Left ventricle myocardium inferior (tissue), 1 donor: Measurements from ENCODE around the gene RGL1. TPM values are rescaled to one million over a fixed set of nuclear protein-coding genes. Genes with fewer than 3 reads are reported as not detected.

Experiments used
- DNase-seq: peaks from one replicate; pipeline ENCODE4 v3.0.0-alpha.2; 2020
- H3K27ac ChIP-seq: fragments of 200-600 bp; replicated peaks from 2 replicates; pipeline ENCODE4 v1.8.0; 2021
- H3K27me3 ChIP-seq: fragments of 200-600 bp; 2 replicates; pipeline ENCODE4 v1.8.0; 2021; ENCODE audit warnings: low read depth
- H3K36me3 ChIP-seq: fragments of 200-600 bp; 2 replicates; pipeline ENCODE4 v1.8.0; 2021
- H3K4me1 ChIP-seq: fragments of 200-600 bp; 2 replicates; pipeline ENCODE4 v1.8.0; 2021
- H3K4me3 ChIP-seq: fragments of 200-600 bp; 2 replicates; pipeline ENCODE4 v1.8.0; 2021; ENCODE audit warnings: mild to moderate bottlenecking, moderate library complexity
- H3K9me3 ChIP-seq: fragments of 200-600 bp; replicated peaks from 2 replicates; pipeline ENCODE4 v1.8.0; 2021
- CTCF ChIP-seq: fragments of 200-600 bp; IDR thresholded peaks from 2 replicates; pipeline ENCODE4 v1.8.0; 2021; ENCODE audit warnings: antibody characterized with exemption, mild to moderate bottlenecking, borderline replicate concordance
- intact Hi-C: fragments of 100-400 bp; cut with micrococcal nuclease; formaldehyde crosslinking; loops from one replicate; pipeline ENCODE4 v1.11.0; 2022
- total RNA-seq: library from RNA; stranded (reverse); fragmentation: NEBNext Ultra II Directional; extraction: Animal tissue kit (Norgen Biotek cat#: 25700); gene quantifications from one replicate; pipeline ENCODE4 v1.2.1, GENCODE V29; 2021
- donor health status: DM: no; HTN: yes; CAD: no; lungs with severe emphysema.

Gene RGL1
- total RNA-seq, 1 donor from 2014 or later = 19.4 TPM

GRCh38 chr1:183817576-183818288, 12.8 kb downstream of the RGL1 start:
- Histone ChIP-seq H3K27ac (peak overlapping the region; percentile 60), H3K4me1 (peaks cover 80% of the 10 kb centered on the region), H3K4me3 (peak overlapping the region; percentile 15), H3K36me3 (no peaks in the 10 kb centered on the region), H3K27me3 (no peaks in the 10 kb centered on the region), H3K9me3 (no peaks in the 10 kb centered on the region)
- TF ChIP-seq CTCF = no peak
- no peak for DNase-seq
- intact Hi-C loops = no loop called here

GRCh38 chr1:183819059-183819458, 14.1 kb downstream of the RGL1 start:
- peaks cover 71% of the 10 kb centered on the region for H3K4me1 ChIP-seq

GRCh38 chr1:183821309-183821888, 16.5 kb downstream of the RGL1 start:
- TF ChIP-seq CTCF = no peak
- peak overlapping the region; percentile 66 for H3K27ac ChIP-seq
- no peaks in the 10 kb centered on the region for H3K27me3 ChIP-seq
- H3K4me3 ChIP-seq = no peak overlapping the region
- no peaks in the 10 kb centered on the region for H3K36me3 ChIP-seq
- no peak for DNase-seq
- no peaks in the 10 kb centered on the region for H3K9me3 ChIP-seq
- intact Hi-C loops = no loop called here
- H3K4me1 ChIP-seq = peaks cover 58% of the 10 kb centered on the region

More at GRCh38 chr1:183819059-183819458, 14.1 kb downstream of the RGL1 start:
- Histone ChIP-seq H3K27me3 (no peaks in the 10 kb centered on the region), H3K4me3 (no peak overlapping the region), H3K9me3 (no peaks in the 10 kb centered on the region), H3K36me3 (no peaks in the 10 kb centered on the region), H3K27ac (no peak overlapping the region)
- DNase-seq = no peak
- TF ChIP-seq CTCF = no peak
- intact Hi-C loops = no loop called here

- DNase-seq = no peak
- no peak for TF ChIP-seq CTCF
- H3K4me3 ChIP-seq = no peak overlapping the region
- no peaks in the 10 kb centered on the region for H3K36me3 ChIP-seq
- peaks cover 57% of the 10 kb centered on the region for H3K4me1 ChIP-seq
- intact Hi-C loops = no loop called here
- no peaks in the 10 kb centered on the region for H3K9me3 ChIP-seq
- no peaks in the 10 kb centered on the region for H3K27me3 ChIP-seq
- peak overlapping the region; percentile 66 for H3K27ac ChIP-seq
These were observed 17.1 kb downstream of the RGL1 start for GRCh38 chr1:183821889-183822611.

- no peak for DNase-seq
- H3K27me3 ChIP-seq = no peaks in the 10 kb centered on the region
- H3K4me3 ChIP-seq = no peak overlapping the region
- H3K9me3 ChIP-seq = no peaks in the 10 kb centered on the region
- peaks cover 52% of the 10 kb centered on the region for H3K4me1 ChIP-seq
- H3K27ac ChIP-seq = no peak overlapping the region
- intact Hi-C loops = no loop called here
- TF ChIP-seq CTCF = no peak
- H3K36me3 ChIP-seq = no peaks in the 10 kb centered on the region
These were observed 19.4 kb downstream of the RGL1 start for GRCh38 chr1:183824291-183824690.
